Measurements from ENCODE around the gene IKZF4. TPM values are rescaled to one million over a fixed set of nuclear protein-coding genes. Genes with fewer than 3 reads are reported as not detected.

Gene IKZF4
- total RNA-seq, 1 experiment from 2014 or later, result 13.6 TPM

- ChIA-PET POLR2A (interaction anchor here (0.6 to 2.8 kb wide), 9 partner anchors 11 to 214 kb away, joined by 3 to 22 read pairs (median 5); partner anchors contain the start of genes ERBB3, IKZF4, PA2G4 and RAB5B), CTCF (interaction anchor here (0.6 to 2.5 kb wide), 10 partner anchors 7 to 1235 kb away, joined by 3 to 49 read pairs (median 4); partner anchors contain the start of genes IKZF4, ORMDL2, SARNP and SUOX)
- peaks cover 18% of the 10 kb centered on the region for H3K36me3 Mint-ChIP-seq
- peak; percentile 91 for ATAC-seq
- H3K9me3 Mint-ChIP-seq, result no peaks in the 10 kb centered on the region
- peak overlapping the region; percentile 84 for H3K4me3 Mint-ChIP-seq
- H3K27me3 Mint-ChIP-seq (ENCODE audit: low read depth), result no peaks in the 10 kb centered on the region; the same call in 1 of the 2 replicates
- peak; percentile 86 for DNase-seq (ENCODE audit: low spot score)
- H3K27ac Mint-ChIP-seq, result peak overlapping the region; percentile 82
- H3K4me1 Mint-ChIP-seq, result peaks cover 19% of the 10 kb centered on the region
- no peak for TF ChIP-seq FOXJ3 (CRISPR knock-in tag; IDR thresholded peaks at IDR 0.05; ENCODE audit: borderline replicate concordance)
- TF ChIP-seq SMAD3 (CRISPR knock-in tag; IDR thresholded peaks at IDR 0.05; ENCODE audit: borderline replicate concordance), result no peak
- TF ChIP-seq ZBTB21 (CRISPR knock-in tag; IDR thresholded peaks at IDR 0.05; ENCODE audit: borderline replicate concordance), result no peak
- TF ChIP-seq FOXP1 (CRISPR knock-in tag; IDR thresholded peaks at IDR 0.05; ENCODE audit: borderline replicate concordance), result 0 out of 2 replicates have a peak, but pooled peaks have one; percentile 12
- no peak for TF ChIP-seq CBFB (CRISPR knock-in tag; IDR thresholded peaks at IDR 0.05; ENCODE audit: low read depth)
- no peak for TF ChIP-seq STAT6 (CRISPR knock-in tag; conservative IDR thresholded peaks at IDR 0.05; ENCODE audit: low read depth)
- peak; percentile 60; the same call in 1 of the 2 replicates for TF ChIP-seq EMX1 (CRISPR knock-in tag; IDR thresholded peaks at IDR 0.05)
- no peak for TF ChIP-seq GRHL2 (CRISPR knock-in tag; IDR thresholded peaks at IDR 0.05; ENCODE audit: insufficient replicate concordance, severe bottlenecking)
- no peak for TF ChIP-seq FOXK1 (CRISPR knock-in tag; IDR thresholded peaks at IDR 0.05)
- TF ChIP-seq CTCF (IDR thresholded peaks at IDR 0.05), result no peak
- 0 out of 2 replicates have a peak, but pooled peaks have one; percentile 35 for TF ChIP-seq ZMAT4 (CRISPR knock-in tag; IDR thresholded peaks at IDR 0.05)
- TF ChIP-seq E2F4 (CRISPR knock-in tag; IDR thresholded peaks at IDR 0.05; ENCODE audit: borderline replicate concordance, low read depth), result no peak
- no peak for TF ChIP-seq GTF2I (CRISPR knock-in tag; conservative IDR thresholded peaks at IDR 0.05)
- TF ChIP-seq AFF4 (CRISPR knock-in tag; IDR thresholded peaks at IDR 0.05; ENCODE audit: borderline replicate concordance), result no peak
- TF ChIP-seq HMGXB4 (CRISPR knock-in tag; IDR thresholded peaks at IDR 0.05), result no peak
- TF ChIP-seq OVOL2 (CRISPR knock-in tag; IDR thresholded peaks at IDR 0.05; ENCODE audit: borderline replicate concordance), result no peak
- no peak for TF ChIP-seq ZNF281 (CRISPR knock-in tag; IDR thresholded peaks at IDR 0.05)
Measured at GRCh38 chr12:56007564-56008559, 13.0 kb upstream of the IKZF4 start.

Measured in WTC11 (cell line).